ENCODE measurements around the gene PIH1D1.

DNA sequence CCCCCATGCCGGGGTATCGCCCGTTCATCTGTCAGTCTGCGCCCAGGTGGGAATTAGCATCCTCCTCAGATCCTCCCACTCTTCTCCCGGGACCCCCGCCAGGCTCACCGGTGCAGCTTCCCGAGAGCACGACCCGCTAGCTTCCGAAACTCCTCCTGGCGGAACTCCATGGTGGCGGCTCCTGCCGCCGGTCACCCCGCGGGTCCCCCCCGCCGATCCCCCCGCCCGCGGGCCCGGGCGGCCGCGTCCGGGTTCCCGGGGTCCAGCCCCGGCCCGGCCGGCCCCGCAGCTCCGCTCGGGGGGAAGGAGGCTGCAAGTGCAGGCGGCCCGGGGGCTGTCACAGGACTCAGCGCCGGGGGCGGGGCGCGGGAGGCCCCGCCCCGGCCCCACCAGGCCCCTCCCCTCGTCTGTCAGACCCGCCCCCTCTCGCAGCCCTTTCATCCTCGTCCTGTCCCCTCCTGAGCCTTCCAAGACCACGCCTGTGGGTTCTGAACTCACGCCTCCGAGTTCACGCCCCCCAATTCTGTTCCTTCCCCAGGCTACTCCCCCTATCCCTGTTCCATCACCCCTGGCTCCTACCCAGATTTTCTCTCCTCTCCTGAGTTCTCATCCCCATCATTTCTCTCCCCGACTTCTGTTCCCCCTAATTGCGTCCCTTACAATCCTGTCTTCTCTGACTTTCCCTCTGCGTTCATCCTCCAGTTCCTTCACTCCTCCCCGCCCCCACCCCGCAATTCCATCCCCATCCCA lies 10.2 kb downstream of the PIH1D1 start, which contains the start of gene SLC17A7:
- TF ChIP-seq CTCF (IDR thresholded peaks at IDR 0.05) (no peak), POLR2A (IDR thresholded peaks at IDR 0.05) (no peak)
